HEK293T (cell line): ENCODE data around the gene AP1G2.

ENCODE experiments used
- ARNT ChIP-seq: fragments of 450-650 bp; IDR thresholded peaks from 2 replicates; pipeline ENCODE4 v1.6.1; 2017; ENCODE audit warnings: mild to moderate bottlenecking
- ELF4 ChIP-seq: fragments of 450-650 bp; IDR thresholded peaks from 2 replicates; pipeline ENCODE4 v1.6.1; 2017; ENCODE audit warnings: antibody characterized with exemption
- FOXA1 ChIP-seq: fragments of 450-650 bp; IDR thresholded peaks from 2 replicates; pipeline ENCODE4 v1.6.1; 2016; ENCODE audit warnings: mild to moderate bottlenecking
- FOXK2 ChIP-seq: fragments of 450-650 bp; IDR thresholded peaks from 2 replicates; pipeline ENCODE4 v1.6.1; 2016; ENCODE audit warnings: mild to moderate bottlenecking
- FOXM1 ChIP-seq: fragments of 450-650 bp; IDR thresholded peaks from 2 replicates; pipeline ENCODE4 v1.6.1; 2017; ENCODE audit warnings: mild to moderate bottlenecking, borderline replicate concordance
- SUZ12 ChIP-seq: fragments of 450-650 bp; IDR thresholded peaks from 2 replicates; pipeline ENCODE4 v1.6.1; 2016; ENCODE audit warnings: mild to moderate bottlenecking
- TF ChIP-seq, protein P1 (sequence below): fragments of 450-650 bp; IDR thresholded peaks from 2 replicates; pipeline ENCODE4 v1.6.1; 2016

DNA sequence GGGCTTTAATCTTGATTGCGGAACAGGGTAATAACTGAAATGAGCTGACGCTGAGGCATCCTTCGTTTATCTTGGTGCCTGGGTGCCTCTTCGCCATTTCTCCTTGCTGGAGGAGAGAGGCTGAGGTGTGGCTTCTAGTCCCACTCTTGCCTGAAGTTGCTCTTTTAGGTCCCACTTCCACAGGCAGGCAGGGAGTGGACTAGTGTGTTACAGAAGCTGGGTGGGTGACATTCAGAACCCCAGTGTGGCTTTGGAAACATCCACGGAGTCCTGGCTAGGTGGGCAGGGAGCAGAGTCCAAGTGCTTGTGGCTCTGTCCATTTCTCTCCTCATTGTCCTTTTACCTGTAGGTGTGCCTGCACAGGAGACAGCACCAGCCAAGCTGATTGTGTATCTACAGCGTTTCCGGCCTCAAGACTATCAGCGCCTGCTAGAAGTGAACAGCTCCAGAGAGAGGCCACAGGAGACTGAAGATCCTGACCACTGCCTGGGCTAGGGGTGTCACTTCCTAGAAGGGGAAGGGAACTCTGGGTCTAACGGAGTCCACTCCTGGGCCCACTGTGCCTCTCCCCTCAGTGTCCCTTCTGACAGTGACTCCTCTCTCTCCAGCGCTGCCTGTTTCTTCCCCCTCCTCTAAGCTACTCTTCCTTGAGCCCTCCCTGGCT is 9.1 kb downstream of the AP1G2 start:
- TF ChIP-seq FOXM1 (no peak), SUZ12 (no peak), FOXA1 (no peak), FOXK2 (no peak), ARNT (no peak), ELF4 (no peak)
- TF ChIP-seq, protein P1, sequence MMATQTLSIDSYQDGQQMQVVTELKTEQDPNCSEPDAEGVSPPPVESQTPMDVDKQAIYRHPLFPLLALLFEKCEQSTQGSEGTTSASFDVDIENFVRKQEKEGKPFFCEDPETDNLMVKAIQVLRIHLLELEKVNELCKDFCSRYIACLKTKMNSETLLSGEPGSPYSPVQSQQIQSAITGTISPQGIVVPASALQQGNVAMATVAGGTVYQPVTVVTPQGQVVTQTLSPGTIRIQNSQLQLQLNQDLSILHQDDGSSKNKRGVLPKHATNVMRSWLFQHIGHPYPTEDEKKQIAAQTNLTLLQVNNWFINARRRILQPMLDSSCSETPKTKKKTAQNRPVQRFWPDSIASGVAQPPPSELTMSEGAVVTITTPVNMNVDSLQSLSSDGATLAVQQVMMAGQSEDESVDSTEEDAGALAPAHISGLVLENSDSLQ: no peak
